Nephron progenitor cell (in vitro differentiated cells): Measurements from ENCODE around the gene LRRC56.

Experiments used
- DNase-seq: peaks from one replicate; pipeline ENCODE4 v3.0.0; 2021
- H3K27ac Mint-ChIP-seq: 2 replicates; pipeline ENCODE4 v1.8.0; 2021; ENCODE audit warnings: mild to moderate bottlenecking, moderate library complexity, mixed read lengths
- H3K27me3 Mint-ChIP-seq: 2 replicates; pipeline ENCODE4 v1.8.0; 2021; ENCODE audit warnings: mild to moderate bottlenecking, low read depth, mixed read lengths; ENCODE audit not compliant: poor library complexity
- H3K36me3 Mint-ChIP-seq: 2 replicates; pipeline ENCODE4 v1.8.0; 2021; ENCODE audit warnings: low read depth, mixed read lengths
- H3K4me1 Mint-ChIP-seq: 2 replicates; pipeline ENCODE4 v1.8.0; 2021; ENCODE audit warnings: mixed read lengths
- H3K4me3 Mint-ChIP-seq: 2 replicates; pipeline ENCODE4 v1.8.0; 2021; ENCODE audit warnings: mild to moderate bottlenecking, moderate library complexity, mixed read lengths
- H3K9me3 Mint-ChIP-seq: 2 replicates; pipeline ENCODE4 v1.8.0; 2021; ENCODE audit warnings: mild to moderate bottlenecking, moderate library complexity, mixed read lengths
- TF ChIP-seq, protein P1 (sequence below): fragments of 200-600 bp; sonication (generic); IDR thresholded peaks from 2 replicates; pipeline ENCODE4 v1.5.0; 2021; ENCODE audit warnings: antibody characterized with exemption

The LRRC56 gene

DNA sequence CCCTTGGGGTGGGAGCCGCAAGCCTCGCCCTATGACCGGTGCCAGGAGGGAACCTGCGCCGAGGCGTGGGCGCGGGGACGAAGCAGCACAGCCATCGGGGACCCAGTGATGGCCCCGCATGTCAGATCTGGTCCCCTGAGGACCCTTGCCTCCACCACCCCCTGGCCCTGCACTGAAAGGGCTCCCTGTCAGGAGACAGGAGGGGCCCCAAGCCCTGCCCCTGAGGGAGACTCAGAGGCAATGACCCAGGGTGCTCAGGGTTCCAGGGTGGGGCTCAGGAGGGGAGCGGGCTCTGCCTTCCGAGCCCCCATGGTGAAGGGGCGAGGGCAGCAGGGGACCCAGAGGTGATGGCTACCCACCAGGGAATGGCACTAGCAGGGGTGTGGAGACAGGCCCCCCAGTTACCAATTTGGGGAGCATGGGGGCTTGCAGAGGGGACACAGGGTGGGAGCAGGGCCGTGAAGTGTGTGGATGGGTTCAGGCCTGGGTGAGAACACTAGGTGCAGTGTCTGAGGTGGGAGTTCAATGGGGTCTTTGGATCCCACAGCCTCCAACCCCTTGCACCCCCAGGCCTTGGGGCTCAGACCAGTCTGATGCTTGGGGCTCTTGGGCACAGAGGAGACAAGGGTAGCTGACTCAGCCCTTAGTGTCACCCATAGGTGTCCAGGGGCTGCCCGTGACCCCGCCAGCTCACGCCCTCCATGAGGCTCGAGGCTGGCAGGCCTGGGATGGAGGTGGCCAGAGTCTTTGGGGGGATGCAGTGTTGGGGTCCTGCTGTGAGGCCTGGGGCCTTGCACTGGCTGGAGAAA, 499 bp downstream of the LRRC56 start:
- Mint-ChIP-seq H3K27ac (no peak overlapping the region), H3K36me3 (peaks cover 5% of the 10 kb centered on the region), H3K27me3 (peaks cover 27% of the 10 kb centered on the region), H3K9me3 (no peaks in the 10 kb centered on the region), H3K4me1 (peaks cover 26% of the 10 kb centered on the region), H3K4me3 (peak overlapping the region; percentile 60)
- no peak for DNase-seq
- TF ChIP-seq, protein P1, sequence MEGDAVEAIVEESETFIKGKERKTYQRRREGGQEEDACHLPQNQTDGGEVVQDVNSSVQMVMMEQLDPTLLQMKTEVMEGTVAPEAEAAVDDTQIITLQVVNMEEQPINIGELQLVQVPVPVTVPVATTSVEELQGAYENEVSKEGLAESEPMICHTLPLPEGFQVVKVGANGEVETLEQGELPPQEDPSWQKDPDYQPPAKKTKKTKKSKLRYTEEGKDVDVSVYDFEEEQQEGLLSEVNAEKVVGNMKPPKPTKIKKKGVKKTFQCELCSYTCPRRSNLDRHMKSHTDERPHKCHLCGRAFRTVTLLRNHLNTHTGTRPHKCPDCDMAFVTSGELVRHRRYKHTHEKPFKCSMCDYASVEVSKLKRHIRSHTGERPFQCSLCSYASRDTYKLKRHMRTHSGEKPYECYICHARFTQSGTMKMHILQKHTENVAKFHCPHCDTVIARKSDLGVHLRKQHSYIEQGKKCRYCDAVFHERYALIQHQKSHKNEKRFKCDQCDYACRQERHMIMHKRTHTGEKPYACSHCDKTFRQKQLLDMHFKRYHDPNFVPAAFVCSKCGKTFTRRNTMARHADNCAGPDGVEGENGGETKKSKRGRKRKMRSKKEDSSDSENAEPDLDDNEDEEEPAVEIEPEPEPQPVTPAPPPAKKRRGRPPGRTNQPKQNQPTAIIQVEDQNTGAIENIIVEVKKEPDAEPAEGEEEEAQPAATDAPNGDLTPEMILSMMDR: no peak

DNA sequence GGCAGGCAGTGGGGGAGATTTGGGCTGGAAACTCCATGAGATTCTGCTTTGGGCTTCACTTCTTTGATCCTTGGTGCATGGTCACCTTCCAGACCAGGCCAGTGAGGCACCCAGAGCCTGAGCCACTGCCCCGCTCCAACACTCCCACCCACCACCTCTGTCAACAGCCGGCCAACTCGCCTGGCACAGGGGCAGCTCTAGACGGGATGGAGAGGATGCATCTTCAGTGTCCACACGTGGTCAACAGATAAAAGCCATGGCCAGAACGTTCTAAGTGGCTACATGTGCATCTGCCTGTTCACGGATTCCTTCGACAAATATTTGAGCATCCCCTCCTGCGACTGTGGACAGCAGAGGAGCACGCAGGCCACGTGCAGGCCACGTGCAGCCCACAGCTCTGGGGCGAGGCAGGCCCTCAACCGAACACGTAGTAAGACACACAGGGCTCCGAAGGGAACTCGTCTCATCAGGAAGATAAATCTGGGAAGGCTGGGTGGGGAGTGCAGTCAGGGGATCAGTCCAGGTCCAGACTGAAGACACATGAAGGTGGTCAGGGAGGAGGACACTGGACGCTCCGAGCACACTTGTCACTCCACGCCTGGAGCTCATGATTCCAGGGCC, 1.2 kb downstream of the LRRC56 start:
- peaks cover 27% of the 10 kb centered on the region for H3K27me3 Mint-ChIP-seq
- no peak overlapping the region for H3K27ac Mint-ChIP-seq
- H3K4me1 Mint-ChIP-seq: peaks cover 26% of the 10 kb centered on the region
- DNase-seq: peak; percentile 3
- H3K4me3 Mint-ChIP-seq: peak overlapping the region; percentile 32
- H3K36me3 Mint-ChIP-seq: peaks cover 5% of the 10 kb centered on the region
- TF ChIP-seq, protein P1: no peak
- no peaks in the 10 kb centered on the region for H3K9me3 Mint-ChIP-seq

DNA sequence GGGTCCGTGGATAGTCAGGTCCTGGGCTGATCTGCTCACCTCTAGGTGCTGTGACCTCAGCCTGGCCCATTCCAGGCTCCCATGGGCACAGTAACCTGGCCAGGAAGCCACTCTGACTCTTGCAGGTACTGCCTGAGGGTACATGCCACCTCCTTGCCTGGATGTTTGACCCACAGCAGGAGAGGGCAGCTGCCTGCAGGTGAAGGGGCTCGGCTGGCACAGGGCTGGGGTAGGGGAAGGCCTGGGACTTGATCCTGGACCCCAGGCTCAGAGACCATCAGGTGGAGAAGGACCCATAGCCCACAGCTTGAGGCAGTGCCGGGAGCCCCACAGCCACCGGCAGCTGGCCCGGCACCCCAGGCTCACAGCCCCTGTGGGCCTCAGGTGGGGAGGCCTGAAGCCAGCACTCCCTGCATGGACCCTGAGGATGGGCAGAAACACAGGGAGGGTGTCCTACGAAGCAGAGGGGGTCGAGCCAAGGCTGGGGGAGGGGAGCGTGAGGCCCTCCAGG, 2.7 kb downstream of the LRRC56 start:
- H3K27me3 Mint-ChIP-seq: peaks cover 27% of the 10 kb centered on the region
- H3K4me1 Mint-ChIP-seq: peaks cover 26% of the 10 kb centered on the region
- no peak overlapping the region for H3K27ac Mint-ChIP-seq
- H3K4me3 Mint-ChIP-seq: no peak overlapping the region
- peaks cover 5% of the 10 kb centered on the region for H3K36me3 Mint-ChIP-seq
- TF ChIP-seq, protein P1: no peak
- no peaks in the 10 kb centered on the region for H3K9me3 Mint-ChIP-seq
- no peak for DNase-seq

DNA sequence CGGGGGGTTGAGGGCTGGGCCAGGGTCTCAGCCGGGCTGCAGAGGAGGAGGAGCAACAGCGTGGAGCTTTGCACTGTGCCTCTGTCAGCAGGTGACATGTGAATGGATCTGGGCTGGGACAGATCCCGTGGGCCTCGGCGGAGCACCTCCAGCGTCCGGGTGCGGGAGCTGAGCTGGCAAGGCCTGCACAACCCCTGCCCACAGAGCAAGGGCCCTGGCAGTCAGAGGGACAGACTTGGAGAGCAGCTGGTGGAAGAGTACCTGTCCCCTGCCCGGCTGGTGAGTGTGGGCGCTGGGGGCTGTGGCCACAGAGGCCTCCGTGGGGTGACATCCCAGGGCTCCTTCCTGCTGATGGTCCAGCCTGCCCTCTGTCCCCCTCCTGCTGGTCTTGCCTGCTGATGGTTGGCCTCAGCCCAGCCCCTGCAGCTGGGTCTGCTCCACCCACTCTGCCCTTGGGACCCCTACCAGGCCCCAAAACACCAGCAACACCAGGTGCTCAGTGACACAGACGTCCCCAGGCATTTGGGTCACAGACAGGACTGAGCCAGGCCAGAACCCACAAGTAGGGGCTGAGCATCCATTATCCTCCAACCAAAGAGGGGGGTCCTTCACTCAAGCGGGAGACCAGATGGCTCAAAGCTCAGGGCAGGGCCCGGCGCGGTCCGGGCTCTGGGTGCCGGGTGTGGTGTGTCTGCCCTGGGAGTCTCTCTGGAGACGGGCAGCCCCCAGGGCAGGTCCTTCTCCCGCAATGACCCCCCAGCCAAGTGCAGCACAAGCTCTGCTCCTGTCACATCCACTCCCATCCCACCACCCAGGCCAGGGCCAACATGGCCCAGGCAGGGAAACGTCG, 3.5 kb downstream of the LRRC56 start:
- TF ChIP-seq, protein P1: no peak
- peaks cover 30% of the 10 kb centered on the region for H3K27me3 Mint-ChIP-seq
- no peaks in the 10 kb centered on the region for H3K9me3 Mint-ChIP-seq
- peaks cover 26% of the 10 kb centered on the region for H3K4me1 Mint-ChIP-seq
- H3K27ac Mint-ChIP-seq: no peak overlapping the region
- H3K36me3 Mint-ChIP-seq: peaks cover 5% of the 10 kb centered on the region
- peak; percentile 8 for DNase-seq
- no peak overlapping the region for H3K4me3 Mint-ChIP-seq

DNA sequence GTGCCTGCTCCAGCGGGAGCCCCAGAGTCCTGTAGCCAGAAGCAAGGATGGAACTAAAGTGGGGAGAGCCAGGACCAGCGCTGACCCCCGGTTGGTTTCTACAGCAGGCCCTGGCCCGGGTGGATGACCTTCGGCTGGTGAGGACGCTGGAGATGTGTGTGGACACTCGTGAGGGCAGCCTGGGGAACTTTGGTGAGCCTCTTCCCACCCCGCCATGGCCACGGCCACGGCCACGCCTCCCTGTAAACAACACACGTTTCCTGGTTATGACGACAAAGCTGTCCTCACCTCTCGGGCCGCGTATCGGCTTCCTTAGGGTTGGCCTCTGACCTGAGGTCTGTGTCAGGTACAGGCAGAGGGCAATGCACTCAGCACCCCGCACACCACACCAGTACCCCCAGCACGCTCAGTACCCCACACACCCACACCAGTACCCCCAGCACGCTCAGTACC, 4.1 kb downstream of the LRRC56 start:
- peaks cover 26% of the 10 kb centered on the region for H3K4me1 Mint-ChIP-seq
- H3K9me3 Mint-ChIP-seq: no peaks in the 10 kb centered on the region
- no peak overlapping the region for H3K27ac Mint-ChIP-seq
- peaks cover 5% of the 10 kb centered on the region for H3K36me3 Mint-ChIP-seq
- TF ChIP-seq, protein P1: no peak
- peaks cover 26% of the 10 kb centered on the region for H3K27me3 Mint-ChIP-seq
- no peak overlapping the region for H3K4me3 Mint-ChIP-seq
- DNase-seq: peak; percentile 5
